ENCODE results near the gene TOR4A.
A peak's percentile ranks its signal among the peaks of the same experiment; 100 is the strongest.

TOR4A gene

GRCh38 chr9:137294681-137295237, 17.2 kb downstream of the TOR4A start:
- DNase-seq (ENCODE audit: low read depth in 2 of 2), result no peak

DNA sequence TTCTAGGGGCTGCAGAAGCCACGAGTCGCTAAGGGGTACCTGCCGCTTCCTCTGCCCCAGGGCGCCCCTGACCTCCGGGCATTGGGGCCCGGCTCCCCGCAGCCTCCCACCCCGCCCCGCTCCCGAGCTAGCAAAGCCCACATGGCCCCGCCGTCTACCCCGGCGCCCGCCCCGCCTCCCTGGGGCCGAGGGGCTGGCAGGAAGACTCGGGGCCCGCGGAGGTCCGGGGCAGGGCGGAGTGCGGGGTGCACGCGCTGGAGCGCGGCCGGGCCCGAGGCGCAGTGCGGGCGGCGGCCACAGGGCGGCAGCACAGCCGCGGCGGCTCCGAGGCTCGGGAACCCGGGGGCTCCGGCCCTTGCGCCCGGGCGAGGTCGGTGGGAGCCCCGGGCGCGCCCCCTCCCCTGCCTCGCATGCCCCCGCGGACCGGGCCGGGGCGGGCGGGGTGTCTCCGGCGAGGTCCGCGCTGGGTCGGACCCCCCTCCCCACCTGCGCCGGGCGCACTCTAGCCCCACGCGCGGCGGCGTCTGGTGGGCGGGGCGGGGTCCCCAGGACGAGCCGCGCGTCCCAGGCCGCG, 17.8 kb downstream of the TOR4A start:
- no peak for DNase-seq (ENCODE audit: low read depth in 2 of 2)

DNA sequence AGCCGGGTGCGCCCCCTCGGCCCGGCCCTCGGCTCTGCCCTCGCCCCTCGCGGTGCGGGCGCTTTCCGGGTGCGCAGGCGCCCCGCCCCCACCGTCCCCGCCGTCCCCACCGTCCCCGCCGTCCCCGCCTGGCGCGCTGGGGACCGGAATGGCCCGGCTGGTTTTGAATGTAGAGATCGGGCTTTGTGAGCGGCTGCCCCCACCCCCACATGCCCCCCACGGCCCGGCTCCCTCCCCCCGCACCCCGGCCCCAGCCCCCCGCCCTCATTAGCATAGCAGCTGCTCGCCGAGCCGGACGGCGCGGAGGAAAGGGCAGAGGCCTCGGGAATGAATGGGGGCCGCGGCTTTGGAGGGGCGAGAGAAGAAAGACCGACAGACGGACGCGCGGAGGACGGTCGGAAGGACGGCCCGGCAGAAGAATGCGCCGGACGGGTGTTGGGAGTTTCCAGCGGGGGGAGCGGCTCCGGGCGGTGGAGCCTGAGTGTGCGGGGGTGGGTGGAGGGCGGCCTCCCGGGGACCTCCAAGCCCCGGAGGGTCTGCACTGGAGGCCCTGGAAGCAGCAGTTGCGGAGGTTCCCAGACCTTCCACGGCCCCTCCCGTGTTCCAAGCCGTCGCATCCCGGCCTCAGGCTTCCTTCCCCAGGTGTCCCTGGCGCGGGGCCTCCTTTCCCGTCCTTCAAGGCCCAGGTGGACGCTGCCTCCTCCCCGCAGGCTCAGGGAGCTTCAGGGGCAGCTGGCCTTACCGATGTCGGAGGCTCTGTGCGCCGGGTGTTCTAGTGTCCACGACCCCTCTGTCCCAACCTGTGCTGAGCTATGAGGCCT, 18.5 kb downstream of the TOR4A start:
- no peak for DNase-seq (ENCODE audit: low read depth in 2 of 2)

DNA sequence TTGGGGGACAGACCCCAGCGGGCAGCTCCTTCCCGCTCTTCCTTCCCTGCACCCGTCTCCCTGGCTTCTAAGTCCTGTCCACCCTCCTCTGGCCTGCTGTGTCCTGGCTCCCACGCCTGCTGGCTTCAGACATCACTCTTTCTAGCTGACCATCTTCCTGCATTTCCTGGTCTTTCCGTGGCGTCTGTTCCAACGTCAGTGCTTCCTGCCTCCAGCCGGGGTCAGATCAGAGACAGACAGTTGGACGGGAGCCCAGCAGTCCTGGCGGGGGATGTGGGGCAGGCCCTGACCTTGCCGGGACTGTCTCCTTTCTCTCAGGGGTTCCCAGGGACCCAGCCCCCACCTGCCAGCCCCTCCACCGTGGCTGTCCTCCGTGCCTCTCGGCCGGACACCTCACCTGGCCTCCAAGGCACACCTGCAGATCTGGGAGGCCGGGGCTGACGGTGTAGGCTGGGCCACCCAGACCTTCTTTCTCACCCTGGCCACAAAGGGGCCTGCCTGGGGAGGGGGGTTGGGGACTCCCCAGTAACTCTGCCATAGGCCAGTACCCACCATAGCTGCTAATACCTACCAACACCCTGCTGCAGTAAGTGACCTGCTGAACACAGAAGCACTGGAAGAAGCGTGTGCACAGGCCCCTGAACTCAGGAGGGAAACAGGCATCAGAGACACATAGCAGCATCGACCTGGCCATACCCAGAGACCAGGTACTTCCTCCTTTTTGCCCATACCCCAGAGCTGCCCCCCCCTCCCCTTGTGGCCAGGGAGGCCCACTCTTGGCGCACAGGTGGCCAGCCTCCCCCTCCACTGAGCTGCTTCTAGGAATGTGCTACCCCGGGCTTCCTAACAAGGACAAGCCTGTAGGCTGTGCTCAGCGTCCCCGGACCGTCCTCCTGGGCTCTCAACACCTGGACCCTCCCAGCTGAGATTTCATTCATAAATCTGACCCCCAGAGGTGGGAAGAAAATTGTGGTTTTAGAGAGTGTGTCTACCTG, 19.4 kb downstream of the TOR4A start:
- DNase-seq (ENCODE audit: low read depth in 2 of 2), result no peak

GRCh38 chr9:137297966-137298365, 20.4 kb downstream of the TOR4A start:
- no peak for DNase-seq (ENCODE audit: low read depth in 2 of 2)

DNA sequence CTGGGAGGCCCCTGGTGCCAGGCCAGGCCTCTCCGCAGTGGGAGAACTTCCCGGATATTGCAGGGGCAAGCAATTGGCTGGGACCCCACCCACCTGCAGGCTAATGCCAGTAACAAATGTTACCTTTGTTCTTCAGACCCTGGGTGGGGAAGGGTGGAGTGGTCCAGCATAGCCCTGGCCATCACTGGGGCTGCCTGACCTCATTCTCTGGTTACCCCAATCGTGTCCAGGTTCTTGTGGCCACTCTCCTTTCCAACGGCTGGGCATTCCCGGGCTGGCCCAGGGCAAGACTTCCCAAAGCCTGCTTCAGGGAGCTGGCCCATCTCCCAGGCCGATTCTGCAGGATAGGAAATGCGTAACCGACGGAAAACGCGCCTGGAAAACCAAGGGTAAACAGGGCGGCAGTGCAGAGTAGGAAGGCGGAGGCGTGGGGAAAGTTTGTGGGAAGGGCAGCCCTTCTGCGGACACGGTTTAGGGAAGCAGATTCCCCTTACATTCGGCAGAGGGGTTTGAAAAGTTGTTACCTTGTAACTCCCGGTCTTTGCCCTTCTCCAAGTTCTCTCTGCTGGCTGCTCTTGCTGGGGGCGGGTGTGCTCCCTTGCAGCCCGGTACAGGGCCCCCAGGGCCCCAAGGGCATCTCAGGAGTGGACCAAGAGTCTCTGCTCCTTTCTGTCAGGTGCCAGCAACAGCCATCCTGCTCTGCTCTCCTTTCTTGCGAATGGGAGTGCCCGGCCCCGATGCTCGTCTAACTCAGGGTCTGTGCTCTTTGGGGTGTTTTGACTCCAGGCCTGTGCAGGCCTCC, 21.1 kb downstream of the TOR4A start:
- DNase-seq (ENCODE audit: low read depth in 2 of 2), result no peak

DNA sequence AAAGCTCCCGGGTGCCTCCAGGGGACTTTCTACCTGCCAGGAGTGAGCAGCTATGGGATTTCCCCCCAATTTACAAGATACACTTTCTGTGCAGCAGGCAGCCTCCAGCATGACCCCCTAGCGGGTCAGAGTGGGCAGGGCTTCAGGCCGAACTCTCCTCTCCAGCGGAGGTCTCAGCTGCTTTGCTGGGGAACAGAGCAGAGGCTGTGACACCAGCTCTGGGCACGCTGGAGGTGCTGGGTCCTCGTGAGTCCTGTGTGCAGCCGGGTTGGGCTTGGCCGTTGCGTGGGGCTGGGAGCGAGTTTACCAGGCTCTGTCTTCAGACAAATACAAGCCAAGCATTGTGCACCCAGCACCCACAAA, 21.7 kb downstream of the TOR4A start:
- no peak for DNase-seq (ENCODE audit: low read depth in 2 of 2)

DNA sequence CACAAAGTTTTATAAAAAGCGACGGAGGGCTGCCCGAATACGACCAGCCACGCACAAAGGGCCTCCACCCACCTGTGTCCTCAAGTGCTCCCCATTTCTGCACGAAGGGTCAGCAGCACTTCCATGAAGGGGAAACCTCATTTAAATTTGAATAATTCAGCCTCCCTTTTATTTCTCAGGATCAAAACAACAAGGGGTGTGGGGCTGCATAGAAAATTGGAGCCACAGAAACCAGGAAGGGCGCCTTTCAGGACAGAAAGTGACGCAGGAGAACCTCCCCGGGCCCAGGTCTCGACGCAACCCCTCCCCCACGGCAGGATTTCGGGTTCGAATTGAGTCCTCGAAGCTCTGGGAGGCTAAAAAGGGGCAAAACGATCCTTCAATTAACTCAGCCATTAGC, 22.4 kb downstream of the TOR4A start:
- no peak for DNase-seq (ENCODE audit: low read depth in 2 of 2)

DNA sequence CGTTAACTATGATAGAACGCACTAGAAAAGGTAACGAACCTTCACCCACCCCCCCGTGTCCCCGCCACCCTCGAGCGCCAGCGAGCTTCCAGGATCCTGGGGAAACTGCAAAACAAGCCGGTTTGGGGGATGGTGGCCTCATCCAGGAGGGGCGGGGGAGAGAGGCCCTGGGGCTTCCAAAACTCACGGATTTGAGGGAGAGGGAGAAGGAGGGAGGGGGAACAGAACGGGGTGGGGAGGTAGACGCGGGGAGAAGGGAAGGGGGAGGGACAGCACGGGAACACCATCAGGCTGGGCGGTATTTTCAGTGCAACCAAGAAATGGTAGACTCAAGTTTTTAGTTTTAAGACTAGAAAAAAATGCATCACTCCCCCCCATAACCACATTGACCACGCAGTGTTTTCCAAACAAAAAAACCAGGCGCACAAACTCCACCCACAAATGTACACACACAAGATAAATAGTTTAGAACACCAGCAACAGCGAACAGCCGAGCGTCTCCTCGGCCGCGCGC, 23.1 kb downstream of the TOR4A start:
- no peak for DNase-seq (ENCODE audit: low read depth in 2 of 2)

- no peak for DNase-seq (ENCODE audit: low read depth in 2 of 2)
Observed at GRCh38 chr9:137301081-137301947, 23.8 kb downstream of the TOR4A start.

DNA sequence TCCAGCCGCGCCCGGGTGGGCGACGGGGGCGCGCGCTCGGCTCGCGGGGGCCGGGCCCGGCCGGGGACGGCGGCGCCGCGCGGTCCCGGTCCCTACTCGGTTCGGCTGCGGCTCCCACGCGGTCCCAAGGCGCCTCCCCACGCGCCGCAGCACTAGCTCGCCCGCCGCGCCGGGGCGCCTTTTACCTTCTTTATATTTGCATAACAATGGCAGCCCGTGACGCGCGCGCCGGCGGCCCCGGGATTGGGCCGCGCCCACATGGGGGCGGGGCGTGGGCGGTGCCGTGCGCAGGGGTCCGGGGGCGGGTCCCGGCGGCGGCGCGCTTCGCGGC, 24.6 kb downstream of the TOR4A start, which contains the start of gene NRARP:
TSS of gene NRARP (minus strand) at position 154 of the 331 bp plus-strand sequence. CDS start 343 bp downstream, outside the sequence.
- DNase-seq (ENCODE audit: low read depth in 2 of 2), result peak; percentile 85

GRCh38 chr9:137302449-137303150, 25.1 kb downstream of the TOR4A start:
- DNase-seq (ENCODE audit: low read depth in 2 of 2), result no peak

DNA sequence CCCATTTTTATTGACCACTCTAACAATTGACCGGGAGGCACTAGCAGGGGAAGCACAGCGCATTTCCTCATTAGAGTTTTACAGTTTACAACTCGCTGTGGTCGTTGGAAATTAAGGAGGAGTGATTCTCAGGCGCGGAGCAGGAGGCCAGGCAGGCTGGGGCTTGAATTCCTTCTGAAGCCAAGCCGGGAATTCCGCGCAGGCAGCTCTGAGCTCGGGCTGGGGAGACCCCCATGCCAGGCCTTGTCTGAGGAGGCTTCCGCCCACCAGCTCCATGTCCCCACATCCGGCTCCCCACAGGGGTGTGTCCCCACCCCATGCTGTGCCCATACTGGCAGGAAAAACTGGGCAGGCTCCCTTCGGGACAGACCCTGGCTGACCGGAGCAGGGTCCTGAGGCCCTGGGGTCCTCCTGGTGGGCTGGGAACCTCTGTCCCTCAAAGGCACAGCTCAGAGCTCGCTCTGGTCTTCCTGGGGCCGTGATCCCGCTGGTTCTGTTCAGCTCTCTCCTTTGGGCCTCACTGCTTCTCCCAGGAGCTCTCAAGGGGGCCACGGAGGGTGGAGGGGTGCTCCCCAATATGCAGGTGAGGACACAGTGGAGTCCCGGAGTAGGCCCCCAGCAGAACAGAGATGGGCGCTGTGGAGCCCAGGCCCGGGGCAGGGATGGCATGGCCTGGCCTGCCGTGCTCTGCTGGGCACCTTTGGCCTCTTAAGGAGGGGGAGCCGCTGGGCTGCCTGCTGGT, 25.8 kb downstream of the TOR4A start:
- no peak for DNase-seq (ENCODE audit: low read depth in 2 of 2)

- DNase-seq (ENCODE audit: low read depth in 2 of 2), result no peak
Observed at GRCh38 chr9:137303893-137304382, 26.4 kb downstream of the TOR4A start.

GRCh38 chr9:137304383-137305059, 27.0 kb downstream of the TOR4A start:
- no peak for DNase-seq (ENCODE audit: low read depth in 2 of 2)

- DNase-seq (ENCODE audit: low read depth in 2 of 2), result peak in 1 of 2 donors; percentile 25
Observed at GRCh38 chr9:137305060-137305797, 27.7 kb downstream of the TOR4A start.

- no peak for DNase-seq (ENCODE audit: low read depth in 2 of 2)
Observed at GRCh38 chr9:137305798-137306065, 28.2 kb downstream of the TOR4A start.

All from stimulated activated CD8-positive, alpha-beta memory T cell treated with anti-CD3 and anti-CD28 coated beads, Interleukin-15, amount 100 ng/mL, for 4 hours (primary cell).